HL-60 (cell line): ENCODE data around the gene ADAMTS14.

Source experiments
- DNase-seq, 2 experiments: peaks; one replicate each; pipeline ENCODE4 v3.0.0-alpha.2; 2010 to 2020; ENCODE audit warnings: low read depth in 1 of 2, low spot score in 1 of 2
- H3K27ac ChIP-seq: fragments of 250-450 bp; sonication (Bioruptor Pico); replicated peaks from 2 replicates; pipeline ENCODE4 v1.5.1; 2020; ENCODE audit warnings: mild to moderate bottlenecking, moderate library complexity
- H3K27me3 ChIP-seq: fragments of 250-450 bp; sonication (Bioruptor Pico); 2 replicates; pipeline ENCODE4 v1.5.1; 2021; ENCODE audit warnings: mild to moderate bottlenecking, moderate library complexity; ENCODE audit not compliant: insufficient read depth, poor library complexity, severe bottlenecking
- H3K4me3 ChIP-seq: replicated peaks from 2 replicates; pipeline ENCODE4 v1.5.1; 2011; ENCODE audit warnings: mild to moderate bottlenecking, control low read depth, low read length; ENCODE audit not compliant: insufficient read depth
- GABPA ChIP-seq: IDR thresholded peaks from 2 replicates; pipeline ENCODE4 v1.6.1; 2012; ENCODE audit warnings: low read depth
- POLR2AphosphoS5 ChIP-seq: IDR thresholded peaks from 2 replicates; pipeline ENCODE4 v1.6.1; 2012; ENCODE audit warnings: low read depth
- SPI1 ChIP-seq: IDR thresholded peaks from 2 replicates; pipeline ENCODE4 v1.6.1; 2012; ENCODE audit warnings: low read depth, mild to moderate bottlenecking, borderline replicate concordance
- TF ChIP-seq, protein P1 (sequence below): IDR thresholded peaks from 2 replicates; pipeline ENCODE4 v1.6.1; 2012; ENCODE audit warnings: low read depth; ENCODE audit not compliant: insufficient replicate concordance
- TF ChIP-seq, protein P2 (sequence below): IDR thresholded peaks from one replicate; pipeline ENCODE4 v1.5.1; 2011; ENCODE audit warnings: low read length, control low read depth, inconsistent platforms; ENCODE audit not compliant: insufficient read depth

The ADAMTS14 gene

DNA sequence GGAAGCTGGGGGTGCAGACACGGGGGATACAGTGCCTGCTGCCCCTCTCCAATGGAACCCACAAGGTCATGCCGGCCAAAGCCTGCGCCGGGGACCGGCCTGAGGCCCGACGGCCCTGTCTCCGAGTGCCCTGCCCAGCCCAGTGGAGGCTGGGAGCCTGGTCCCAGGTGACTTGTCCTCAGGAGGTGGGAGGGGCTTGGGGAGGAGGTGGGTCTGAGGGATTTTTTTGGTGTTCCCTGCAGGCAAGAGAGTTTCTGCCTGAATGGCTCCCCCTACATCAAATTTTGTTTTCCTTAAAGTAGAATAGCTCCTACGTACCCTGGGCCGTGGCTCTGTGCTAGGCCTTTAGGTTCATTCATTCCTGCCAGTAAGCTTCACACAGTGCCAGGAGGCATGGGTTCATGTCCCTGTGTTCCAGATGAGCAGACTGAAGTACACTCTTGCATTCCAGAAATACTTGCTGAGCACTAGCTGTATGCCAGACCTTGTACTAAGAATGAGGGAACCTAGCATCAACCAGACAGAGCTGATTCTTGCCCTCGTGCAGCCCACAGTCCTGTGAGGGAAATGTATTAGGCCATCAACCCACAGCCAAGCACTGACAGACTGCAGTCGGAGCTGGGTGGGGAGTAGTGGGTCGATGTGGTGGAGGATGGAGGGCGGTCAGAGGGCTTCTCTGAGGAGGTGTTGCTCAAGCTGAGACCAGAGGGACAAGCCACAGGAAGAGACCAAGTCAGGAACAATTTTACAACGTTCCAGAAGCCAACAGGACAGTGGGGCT is 81.7 kb downstream of the ADAMTS14 start:
- Histone ChIP-seq H3K27ac (no peak overlapping the region), H3K4me3 (no peak overlapping the region), H3K27me3 (no peaks in the 10 kb centered on the region)
- no peak for TF ChIP-seq SPI1
- TF ChIP-seq, protein P1, sequence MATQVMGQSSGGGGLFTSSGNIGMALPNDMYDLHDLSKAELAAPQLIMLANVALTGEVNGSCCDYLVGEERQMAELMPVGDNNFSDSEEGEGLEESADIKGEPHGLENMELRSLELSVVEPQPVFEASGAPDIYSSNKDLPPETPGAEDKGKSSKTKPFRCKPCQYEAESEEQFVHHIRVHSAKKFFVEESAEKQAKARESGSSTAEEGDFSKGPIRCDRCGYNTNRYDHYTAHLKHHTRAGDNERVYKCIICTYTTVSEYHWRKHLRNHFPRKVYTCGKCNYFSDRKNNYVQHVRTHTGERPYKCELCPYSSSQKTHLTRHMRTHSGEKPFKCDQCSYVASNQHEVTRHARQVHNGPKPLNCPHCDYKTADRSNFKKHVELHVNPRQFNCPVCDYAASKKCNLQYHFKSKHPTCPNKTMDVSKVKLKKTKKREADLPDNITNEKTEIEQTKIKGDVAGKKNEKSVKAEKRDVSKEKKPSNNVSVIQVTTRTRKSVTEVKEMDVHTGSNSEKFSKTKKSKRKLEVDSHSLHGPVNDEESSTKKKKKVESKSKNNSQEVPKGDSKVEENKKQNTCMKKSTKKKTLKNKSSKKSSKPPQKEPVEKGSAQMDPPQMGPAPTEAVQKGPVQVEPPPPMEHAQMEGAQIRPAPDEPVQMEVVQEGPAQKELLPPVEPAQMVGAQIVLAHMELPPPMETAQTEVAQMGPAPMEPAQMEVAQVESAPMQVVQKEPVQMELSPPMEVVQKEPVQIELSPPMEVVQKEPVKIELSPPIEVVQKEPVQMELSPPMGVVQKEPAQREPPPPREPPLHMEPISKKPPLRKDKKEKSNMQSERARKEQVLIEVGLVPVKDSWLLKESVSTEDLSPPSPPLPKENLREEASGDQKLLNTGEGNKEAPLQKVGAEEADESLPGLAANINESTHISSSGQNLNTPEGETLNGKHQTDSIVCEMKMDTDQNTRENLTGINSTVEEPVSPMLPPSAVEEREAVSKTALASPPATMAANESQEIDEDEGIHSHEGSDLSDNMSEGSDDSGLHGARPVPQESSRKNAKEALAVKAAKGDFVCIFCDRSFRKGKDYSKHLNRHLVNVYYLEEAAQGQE, result no peak
- TF ChIP-seq GABPA, result no peak
- TF ChIP-seq POLR2AphosphoS5, result no peak
- TF ChIP-seq, protein P2, sequence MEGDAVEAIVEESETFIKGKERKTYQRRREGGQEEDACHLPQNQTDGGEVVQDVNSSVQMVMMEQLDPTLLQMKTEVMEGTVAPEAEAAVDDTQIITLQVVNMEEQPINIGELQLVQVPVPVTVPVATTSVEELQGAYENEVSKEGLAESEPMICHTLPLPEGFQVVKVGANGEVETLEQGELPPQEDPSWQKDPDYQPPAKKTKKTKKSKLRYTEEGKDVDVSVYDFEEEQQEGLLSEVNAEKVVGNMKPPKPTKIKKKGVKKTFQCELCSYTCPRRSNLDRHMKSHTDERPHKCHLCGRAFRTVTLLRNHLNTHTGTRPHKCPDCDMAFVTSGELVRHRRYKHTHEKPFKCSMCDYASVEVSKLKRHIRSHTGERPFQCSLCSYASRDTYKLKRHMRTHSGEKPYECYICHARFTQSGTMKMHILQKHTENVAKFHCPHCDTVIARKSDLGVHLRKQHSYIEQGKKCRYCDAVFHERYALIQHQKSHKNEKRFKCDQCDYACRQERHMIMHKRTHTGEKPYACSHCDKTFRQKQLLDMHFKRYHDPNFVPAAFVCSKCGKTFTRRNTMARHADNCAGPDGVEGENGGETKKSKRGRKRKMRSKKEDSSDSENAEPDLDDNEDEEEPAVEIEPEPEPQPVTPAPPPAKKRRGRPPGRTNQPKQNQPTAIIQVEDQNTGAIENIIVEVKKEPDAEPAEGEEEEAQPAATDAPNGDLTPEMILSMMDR, result no peak
- no peak for DNase-seq

DNA sequence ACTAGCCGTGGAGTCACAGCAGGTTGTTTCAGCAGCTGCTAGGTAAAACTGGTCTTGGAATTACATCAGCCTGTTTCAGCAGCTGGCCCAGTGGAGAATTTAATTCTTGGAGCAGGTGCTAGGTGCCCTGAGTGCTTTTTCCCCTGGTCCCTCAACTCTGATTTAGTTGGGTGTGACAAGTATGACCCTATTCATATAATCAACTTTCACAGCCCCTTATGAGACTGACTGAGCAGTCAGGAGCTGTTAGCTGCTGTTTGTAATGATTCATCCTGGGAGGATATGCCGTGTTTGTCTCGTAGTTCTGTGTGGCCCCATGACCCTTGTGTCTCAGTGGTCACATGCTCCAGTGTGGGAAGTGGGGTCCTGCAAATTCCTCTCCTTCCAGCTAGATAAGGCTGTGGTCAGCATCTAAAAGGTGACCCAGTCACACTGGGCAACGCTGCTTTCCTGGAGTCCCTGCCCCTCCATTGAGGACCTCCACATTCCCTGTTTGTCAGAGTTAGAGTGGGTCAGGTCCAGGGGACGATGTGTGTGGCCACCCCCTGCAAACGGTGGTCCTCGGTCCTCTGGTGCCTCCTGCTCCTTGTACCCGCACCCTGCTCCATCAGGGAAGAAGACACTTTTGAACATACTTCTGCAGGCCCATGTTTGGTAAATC is 84.5 kb downstream of the ADAMTS14 start:
- Histone ChIP-seq H3K27me3 (no peaks in the 10 kb centered on the region), H3K27ac (no peak overlapping the region), H3K4me3 (no peak overlapping the region)
- no peak for TF ChIP-seq GABPA
- TF ChIP-seq, protein P2, result no peak
- TF ChIP-seq, protein P1, result no peak
- TF ChIP-seq POLR2AphosphoS5, result no peak
- no peak for TF ChIP-seq SPI1
- no peak for DNase-seq

DNA sequence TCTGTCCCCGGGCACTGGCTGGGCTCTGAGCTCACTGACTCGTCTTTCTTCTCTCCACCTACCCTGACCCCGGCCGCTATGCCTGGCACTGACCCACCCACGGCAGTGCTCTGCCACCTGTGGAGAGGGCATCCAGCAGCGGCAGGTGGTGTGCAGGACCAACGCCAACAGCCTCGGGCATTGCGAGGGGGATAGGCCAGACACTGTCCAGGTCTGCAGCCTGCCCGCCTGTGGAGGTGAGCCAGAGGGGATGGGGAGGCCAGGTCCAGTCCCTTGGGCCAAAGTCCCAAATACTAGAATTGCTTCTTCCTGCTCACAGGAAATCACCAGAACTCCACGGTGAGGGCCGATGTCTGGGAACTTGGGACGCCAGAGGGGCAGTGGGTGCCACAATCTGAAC is 85.5 kb downstream of the ADAMTS14 start:
- TF ChIP-seq, protein P2, result no peak
- no peak for TF ChIP-seq GABPA
- TF ChIP-seq, protein P1, result no peak
- no peak for DNase-seq
- Histone ChIP-seq H3K27me3 (no peaks in the 10 kb centered on the region), H3K4me3 (no peak overlapping the region), H3K27ac (no peak overlapping the region)
